ENCODE results near the gene NAA25.
"Not testable (repeated sequence)": the region's sequence is repeated elsewhere in the genome, so short reads cannot be mapped to it uniquely, and the experiment has no call there.

NAA25 gene

DNA sequence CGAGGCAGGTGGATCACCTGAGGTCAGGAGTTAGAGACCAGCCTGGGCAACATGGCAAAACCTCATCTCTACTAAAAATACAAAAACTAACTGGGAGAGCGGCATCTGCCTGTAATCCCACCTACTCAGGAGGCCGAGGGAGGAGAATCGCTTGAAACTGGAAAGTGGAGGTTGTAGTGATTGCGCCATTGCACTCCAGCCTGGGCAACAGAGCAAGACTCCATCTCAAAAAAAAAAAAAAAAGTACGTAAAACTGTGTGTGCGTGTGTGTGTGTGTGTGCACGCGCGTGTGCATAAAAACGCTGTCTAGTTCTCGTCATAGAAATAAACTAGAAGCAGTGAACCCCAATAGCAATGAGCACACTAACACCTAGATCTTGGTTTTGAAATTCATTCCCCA, 72.0 kb downstream of the NAA25 start:
- not testable (repeated sequence) for DNase-seq

DNA sequence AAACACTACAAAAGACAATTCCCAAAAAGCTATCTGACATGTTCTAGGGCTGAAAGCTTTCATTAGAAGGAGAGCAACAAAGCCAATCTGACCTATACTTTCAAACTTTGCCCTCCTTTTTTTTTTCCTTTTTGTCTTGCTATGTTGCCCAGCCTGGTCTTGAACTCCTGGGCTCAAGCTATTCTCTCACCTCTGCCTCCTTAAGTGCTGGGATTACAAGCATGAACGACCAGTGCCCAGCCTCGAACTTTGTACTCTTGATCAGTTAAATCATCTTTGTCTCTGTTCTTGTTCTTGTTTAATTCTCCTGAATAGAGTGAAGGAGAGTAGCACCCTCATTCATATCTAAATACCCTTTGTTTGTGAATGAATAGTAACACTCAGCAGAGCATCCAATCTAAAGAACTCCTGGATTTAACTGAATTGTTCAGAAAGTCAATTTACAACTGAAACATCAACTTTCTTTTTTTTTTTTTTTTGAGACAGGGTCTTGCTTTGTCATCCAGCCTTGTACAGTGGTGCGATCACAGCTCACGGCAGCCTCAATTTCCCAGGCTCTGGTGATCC, 73.3 kb downstream of the NAA25 start:
- no peak for DNase-seq

DNA sequence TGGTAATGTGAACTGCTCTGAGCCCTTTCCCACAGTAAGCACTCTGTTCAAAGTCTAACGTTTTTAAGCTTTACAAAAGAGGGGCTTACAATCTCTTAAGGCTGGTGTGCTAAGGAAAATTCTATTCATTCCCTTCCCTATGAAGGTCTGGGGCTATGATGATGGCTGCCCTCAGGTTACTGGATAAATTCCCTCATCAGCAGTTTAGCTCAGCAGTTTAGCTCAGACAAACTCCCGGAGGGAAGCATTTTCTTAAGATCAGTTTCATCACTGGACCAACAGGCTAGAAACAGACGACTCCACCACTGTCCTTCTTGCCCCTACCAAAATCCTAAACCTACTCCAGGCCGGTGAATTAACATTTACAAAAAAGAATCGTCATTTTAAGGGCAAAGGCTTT, 76.3 kb downstream of the NAA25 start:
- DNase-seq, result no peak

DNA sequence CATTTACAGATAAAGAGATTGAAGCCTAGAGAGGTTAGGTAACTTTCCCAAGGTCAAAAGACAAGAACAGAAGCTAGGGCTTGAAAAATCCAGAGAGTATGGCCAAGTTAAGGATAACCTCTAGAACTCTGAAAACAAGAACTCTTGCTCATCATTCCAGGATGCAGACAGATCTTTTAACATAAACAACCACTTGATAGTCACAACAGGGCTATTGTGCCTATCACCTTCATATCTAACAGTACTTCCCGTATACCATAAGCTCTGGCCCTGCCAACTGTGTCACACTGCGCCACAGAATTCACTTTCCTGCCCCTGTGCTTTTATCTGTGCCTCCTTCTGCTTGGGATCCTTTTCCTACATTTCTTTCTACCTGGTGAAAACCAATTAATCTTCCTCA, 77.1 kb downstream of the NAA25 start:
- DNase-seq, result no peak

DNA sequence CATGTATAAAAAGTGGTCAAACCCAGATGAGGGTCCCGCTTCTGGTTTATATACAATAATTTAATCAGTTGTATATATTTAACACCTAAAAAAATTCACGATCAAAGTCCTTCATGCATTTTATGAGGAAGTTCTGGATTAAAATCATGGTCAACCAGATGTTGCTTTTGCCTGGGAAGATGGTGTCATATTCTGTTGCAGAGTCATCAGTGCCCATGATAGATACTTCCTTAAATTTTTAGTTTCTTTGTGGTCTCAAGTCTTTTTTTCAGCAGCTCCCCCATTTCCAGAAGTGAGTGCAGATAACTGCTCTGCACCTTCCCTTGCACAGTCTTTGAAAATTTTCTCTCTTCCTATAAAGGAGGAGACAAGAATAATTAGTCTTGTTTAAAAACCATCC, 79.3 kb downstream of the NAA25 start:
- DNase-seq, result no peak

DNA sequence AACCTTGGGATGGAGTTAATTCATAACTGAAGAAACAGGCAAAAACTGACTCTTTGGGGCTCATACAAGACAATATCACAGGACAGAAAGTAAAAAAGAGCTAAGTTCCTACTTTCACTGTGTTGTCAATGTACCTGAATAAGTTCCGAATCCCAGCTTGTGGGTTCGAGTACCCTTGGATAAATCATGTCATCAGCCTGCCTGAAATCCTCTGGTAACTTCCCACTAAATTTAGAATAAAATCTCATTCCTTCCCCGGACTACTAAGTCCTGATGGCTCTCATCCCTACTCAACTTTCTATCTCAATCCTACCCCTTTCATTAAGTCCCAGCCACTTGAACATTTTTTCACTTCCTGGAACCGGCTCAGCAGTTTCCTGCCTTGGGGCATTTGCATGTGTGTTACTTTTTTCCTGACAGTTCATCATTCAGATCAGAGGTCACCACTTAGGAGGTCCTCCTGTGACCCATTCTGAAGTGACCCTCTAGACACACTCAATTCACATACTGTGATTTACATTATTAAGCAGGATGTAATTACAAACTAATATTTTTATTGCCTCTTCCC, 82.7 kb downstream of the NAA25 start:
- DNase-seq, result no peak

DNA sequence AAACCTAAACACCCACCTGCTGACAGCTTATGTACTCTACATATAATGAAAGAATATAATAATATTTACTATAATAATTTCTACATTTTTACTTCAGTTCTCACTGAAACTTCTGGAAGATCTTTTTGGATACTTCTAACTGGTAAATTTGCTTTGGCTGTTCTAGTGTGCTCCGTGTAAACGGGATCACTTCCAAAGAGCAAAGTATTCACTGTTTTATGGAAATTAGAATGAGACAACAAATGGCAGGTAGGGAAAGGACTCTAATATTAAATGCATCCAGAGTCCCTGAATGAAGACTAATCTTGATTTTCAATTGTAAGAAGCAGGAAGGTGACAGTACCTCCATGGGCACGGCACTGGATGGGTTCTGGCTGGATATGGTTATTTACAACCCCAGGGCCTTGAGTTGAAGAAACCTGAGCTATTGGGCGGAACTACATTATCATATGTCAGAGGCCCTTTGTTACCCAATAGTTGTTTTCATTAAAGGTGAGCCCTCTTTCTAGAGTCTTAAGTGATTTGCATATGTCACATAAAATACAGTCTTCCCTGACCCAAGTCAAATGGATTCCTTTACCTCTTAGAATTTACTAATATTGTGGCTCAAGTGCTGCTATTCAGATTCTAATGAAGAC, 84.7 kb downstream of the NAA25 start:
- DNase-seq, result no peak

DNA sequence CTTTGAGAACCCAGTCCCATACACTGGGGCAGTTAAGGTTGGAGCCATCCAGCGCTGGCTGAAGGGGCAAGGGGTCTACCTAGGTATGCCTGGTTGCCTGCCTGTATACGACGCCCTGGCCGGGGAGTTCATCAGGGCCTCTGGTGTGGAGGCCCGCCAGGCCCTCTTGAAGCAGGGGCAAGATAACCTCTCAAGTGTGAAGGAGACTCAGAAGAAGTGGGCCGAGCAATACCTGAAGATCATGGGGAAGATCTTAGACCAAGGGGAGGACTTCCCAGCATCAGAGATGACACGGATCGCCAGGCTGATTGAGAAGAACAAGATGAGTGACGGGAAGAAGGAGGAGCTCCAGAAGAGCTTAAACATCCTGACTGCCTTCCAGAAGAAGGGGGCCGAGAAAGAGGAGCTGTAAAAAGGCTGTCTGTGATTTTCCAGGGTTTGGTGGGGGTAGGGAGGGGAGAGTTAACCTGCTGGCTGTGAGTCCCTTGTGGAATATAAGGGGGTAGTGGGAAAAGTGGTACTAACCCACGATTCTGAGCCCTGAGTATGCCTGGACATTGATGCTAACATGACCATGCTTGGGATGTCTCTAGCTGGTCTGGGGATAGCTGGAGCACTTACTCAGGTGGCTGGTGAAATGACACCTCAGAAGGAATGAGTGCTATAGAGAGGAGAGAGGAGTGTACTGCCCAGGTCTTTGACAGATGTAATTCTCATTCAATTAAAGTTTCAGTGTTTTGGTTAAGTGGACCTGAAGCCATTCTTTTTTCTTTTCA, 86.2 kb downstream of the NAA25 start:
- no peak for DNase-seq

DNA sequence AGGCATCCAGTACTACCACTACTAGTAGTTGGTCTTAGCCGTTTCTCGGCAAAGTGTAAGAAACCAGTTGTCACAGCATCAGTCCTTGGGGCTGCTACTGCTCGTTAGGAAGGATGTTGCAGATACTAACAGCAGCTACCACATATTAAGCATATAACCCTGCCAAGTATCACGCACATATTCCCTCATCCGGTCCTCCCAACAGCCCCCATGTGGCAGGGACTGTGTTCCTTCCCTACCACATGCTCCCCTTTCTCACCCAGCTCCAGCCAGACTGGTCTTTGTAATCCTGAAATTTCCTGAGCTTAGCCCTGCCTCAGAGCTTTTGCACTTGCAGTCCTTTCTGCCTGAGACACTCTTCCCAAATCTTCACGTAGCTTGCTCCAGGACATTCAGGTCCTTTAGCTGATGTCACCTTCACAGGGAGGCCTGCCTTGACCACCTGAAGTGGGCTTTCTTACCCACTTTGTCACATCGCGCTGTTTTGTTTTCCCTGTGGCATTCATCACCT, 87.6 kb downstream of the NAA25 start:
- no peak for DNase-seq

DNA sequence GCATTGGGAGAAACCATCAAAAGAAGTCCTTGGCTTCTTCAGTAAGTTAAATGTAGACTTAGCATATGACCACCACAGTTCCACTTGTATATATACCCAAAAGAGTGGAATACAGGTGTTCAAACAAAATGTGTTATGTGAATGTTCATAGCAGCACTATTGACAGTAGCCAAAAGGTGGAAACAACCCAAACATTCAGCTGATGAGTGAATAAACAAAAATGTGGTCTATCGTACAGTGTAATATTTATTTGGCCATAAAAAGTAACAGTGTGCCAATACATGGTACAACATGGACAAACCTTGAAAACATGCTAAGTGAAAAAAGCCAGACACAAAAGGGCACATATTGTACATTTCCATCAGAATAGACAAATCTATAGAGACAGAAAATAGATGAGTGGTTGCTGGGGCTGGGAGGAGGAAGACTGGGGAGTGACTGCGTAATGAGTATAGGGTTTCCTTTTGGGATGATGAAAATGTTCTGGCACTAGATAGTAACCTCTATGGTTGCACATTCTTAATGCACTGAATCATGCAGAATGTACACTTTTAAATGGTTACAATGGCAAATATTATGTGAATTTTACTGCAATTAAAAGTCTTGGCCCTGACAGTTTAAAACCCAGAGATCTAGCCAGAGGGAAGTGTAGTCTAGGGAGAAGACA, 89.9 kb downstream of the NAA25 start:
- DNase-seq, result no peak

DNA sequence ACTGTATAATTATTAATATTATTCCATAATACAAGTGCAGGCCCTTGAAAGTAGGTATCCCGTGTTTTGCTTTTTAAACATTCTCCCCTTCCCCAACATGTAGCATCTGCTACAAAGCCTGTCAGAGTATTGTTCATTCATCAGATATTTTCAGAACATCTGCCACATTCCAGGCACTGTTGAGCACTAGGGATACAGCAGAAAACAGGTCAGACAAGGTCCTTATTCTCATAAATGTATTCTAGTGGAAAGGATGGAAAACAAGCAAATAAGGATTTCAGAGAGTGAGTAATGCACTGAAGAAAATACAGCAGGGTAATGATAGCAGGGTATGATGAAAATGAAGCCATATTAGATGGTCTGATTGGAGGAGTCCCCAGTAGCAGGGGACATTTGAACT, 91.5 kb downstream of the NAA25 start:
- no peak for DNase-seq

DNA sequence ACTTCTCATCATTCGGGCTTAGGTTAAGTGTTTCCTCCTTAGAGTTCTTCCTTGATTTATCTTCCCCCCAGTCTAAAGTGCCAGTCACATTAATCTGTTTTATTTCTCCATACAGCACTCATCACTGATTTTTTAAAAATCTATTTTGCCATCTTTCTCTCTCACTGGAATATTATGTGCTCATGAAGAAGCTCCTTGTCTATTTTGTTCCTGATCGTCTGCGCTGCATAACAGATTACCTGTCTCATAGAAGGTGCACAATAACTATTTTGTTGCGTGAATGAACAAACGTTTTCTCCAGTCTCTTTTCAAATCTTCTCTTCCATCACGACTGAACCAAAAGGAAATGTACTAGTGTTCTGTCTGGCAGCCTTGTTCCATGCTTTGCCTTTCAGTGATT, 92.6 kb downstream of the NAA25 start:
- DNase-seq, result no peak

DNA sequence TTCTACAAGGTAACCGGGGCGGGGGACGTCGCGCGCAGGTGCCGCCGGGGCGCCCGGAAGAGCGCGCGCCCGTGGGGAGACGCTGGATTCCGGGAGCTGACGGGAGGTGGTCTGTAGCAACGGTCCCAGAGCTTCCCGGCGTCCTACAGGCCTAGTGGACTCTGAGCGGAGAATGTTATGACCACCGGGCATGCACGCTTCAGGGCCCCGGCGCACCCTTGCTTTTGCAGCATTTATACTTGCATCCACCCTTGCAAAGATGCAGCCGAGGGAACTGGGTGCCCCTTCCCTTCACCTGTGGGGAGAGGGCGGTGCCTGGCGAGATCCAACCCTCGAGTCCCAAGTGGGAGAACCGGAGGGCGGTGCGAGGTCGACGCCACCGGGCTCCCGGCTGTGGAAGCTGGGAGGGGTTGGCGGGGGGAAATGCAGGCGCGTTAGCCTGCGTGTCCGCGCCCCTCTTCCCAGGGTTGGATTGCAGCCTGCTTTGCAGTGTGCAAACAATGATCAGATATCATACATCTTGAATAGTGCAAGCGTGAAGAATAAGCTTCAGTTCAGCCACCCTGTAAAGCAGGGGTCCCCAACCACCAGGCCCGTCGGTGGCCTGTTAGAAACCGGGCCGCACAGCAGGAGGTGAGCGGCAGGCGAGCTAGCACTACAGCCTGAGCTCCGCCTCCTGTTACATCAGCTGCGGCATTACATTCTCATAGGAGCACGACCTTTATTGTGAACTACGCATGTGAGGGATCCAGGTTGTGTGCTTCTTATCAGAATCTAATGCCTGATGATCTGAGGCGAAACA, 94.8 kb downstream of the NAA25 start:
- peak; percentile 42 for DNase-seq

DNA sequence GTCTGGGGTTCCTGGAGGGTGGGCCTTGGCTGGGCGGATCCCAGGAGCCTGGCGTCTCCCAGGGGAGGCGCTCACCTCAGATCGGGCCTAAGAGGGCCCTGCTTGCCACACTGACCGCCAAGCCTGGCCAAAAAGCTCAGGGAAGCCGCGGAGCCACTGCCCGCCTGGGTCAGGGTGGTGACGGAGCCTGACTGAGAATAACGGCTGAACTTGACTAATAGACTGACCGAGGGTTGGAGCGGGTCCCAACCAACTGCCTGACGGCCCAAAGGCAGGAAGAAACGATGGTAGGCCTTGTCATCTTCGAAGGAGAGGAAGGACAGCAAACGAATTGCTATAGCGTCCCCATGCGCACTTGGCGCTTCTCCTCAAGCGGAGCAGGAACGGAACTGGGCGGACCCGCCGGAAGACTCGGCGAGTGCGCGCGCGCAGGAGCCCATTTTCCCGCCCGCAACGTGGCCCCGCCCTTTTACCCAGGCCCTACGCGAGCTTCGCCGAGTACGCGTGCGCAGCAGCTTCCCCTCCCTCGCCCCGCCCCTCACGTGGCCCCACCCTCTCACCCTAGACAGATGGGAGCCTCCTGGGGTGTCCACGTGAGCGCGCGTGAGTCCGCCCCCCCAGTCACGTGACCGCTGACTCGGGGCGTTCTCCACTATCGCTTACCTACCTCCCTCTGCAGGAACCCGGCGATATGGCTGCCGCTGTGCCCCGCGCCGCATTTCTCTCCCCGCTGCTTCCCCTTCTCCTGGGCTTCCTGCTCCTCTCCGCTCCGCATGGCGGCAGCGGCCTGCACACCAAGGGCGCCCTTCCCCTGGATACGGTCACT, 95.6 kb downstream of the NAA25 start, which contains the start of the genes ERP29 and TMEM116:
Gene ERP29 (plus strand): TSS at position 652 of the 826 bp plus-strand sequence. CDS start 40 bp downstream, at position 692.
Gene TMEM116 (minus strand): TSS at position 391 of the 826 bp plus-strand sequence. CDS start 7,895 bp downstream, outside the sequence.
- peak; percentile 96 for DNase-seq

DNA sequence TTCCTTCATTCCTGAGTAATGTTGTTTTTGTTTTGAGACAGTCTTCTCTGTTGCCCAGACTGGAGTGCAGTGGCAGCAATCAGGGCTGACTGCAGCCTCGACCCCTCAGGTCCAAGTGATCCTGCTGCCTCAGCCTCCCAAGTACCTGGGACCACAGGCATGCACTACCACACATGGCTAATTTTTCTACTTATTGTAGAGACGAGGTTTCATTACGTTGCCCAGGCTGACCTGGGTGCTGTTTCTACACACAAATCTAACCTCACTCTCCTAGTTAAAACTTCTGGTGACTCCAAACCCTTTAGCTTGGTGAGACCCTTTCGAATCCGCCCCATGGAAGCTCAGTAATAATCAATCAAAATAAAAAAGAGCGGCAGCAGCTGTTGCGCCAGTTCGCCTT, 96.9 kb downstream of the NAA25 start:
- no peak for DNase-seq

DNA sequence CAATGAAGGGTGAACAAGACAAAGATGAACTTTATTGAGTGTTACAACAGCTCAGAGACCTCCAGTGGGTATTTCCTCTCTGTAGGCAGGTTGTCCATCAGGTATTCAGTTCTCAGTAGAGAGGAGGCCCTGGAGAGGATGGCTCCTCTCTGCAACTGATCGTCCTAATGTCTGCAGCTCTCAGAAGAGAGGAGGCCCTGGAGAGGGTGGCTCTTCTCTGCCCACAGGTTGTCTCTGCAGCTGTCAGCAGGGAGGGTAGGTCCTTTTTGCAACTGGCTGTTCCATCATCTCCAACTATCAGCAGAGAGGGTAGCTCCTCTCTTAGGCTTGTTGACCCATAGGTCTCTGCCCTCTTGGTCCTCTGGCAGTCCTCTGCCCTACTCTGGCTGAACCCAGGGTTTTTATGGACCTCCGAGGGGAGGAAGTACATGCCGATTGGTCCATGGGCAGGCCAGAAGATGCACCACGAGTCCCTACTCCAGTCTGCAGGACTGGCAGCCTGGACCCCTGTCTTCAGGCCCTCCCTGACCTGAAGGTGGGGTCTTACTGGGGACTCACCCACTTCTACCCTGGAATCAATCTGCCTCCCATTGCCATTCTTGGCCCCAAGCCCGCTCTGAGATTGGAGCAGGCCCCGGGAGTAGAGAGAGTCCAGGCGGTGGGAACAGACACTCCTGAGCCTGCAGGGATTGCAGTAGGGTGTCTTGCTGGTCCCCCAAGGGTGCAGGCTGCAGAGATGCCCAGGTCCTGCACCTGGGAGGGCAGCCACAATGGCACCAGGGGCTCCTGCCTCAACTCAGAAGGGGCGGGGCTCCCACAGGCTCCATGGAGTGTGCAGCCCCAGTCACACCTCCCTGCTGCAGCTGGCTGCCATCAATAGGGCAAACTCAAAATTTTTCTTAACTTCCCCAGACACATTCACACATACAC, 97.9 kb downstream of the NAA25 start:
- DNase-seq, result no peak

DNA sequence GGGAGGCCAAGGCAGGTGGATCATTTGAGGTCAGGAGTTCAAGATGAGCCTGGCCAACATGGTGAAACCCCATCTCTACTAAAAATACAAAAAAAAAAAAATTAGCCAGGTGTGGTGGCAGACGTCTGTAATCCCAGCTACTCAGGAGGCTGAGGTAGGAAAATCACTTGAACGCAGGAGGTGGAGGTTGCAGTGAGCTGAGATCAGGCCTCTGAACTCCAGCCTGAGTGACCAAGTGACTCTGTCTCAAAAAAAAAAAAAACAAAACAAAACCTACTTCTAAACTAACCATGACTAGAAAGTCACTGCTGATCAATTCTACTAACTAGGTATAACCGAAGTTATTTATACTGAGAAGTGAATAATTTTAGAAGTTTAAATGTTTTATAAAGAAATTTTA, 99.0 kb downstream of the NAA25 start:
- not testable (repeated sequence) for DNase-seq

DNA sequence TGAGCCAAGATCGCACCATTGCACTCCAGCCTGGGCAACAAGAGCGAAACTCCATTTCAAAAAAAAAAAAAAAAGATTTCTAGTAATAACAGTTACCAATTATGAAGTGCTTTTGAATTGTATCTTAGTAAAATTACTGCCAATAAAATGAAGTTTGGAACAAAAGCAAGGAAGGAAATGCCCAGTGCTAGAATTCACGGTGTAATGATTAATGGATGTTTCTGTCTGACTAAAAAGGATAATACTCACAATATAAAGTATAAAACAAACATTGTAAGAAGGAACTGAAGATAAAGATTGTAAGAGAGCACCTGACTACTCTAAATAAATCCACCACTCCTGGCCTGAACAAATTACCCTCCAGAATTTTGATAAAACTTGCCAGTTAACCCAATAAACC, 99.7 kb downstream of the NAA25 start:
- DNase-seq, result no peak

DNA sequence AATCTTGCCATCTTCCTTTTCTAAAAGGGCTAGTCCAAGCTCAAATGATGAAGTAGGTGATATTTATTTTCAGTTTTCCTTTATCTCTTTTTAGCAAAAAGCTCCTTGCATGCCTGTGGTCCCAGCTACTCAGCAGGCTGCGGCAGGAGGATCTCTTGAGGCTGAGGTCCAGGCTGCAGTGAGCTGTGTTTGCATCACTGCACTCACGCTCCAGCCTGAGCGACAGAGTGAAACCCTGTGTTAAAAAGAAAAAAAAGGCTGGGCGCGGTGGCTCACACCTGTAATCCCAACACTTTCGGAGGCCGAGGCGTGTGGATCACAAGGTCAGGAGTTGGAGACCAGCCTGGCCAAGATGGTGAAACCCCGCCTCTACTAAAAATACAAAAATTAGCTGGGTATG, 100.6 kb downstream of the NAA25 start:
- no peak for DNase-seq

All from NK-92 treated with Interleukin-12 subunit alpha and Interleukin-12 subunit beta, amount 100 ng/mL, for 24 hours (cell line).